Uterus (tissue), 4 donors: ENCODE results near the gene CKAP2L. TPM values are rescaled to one million over a fixed set of nuclear protein-coding genes. Genes with fewer than 3 reads are reported as not detected.

Source experiments
- DNase-seq, 2 donors: peaks; one replicate each; pipeline ENCODE4 v3.0.0-alpha.2; 2019 to 2020
- H3K27ac ChIP-seq, 2 donors: fragments of 200-600 bp; sonication (generic); 1 replicate in 1 of 2; 2 replicates in 1 of 2; pipeline ENCODE4 v1.5.1; 2016 to 2018
- H3K27me3 ChIP-seq, 2 donors: fragments of 200-600 bp; sonication (generic); one replicate each; pipeline ENCODE4 v1.5.1; 2018 to 2019; ENCODE audit warnings: control low read depth in 1 of 2
- H3K36me3 ChIP-seq, 2 donors: fragments of 200-600 bp; sonication (generic); one replicate each; pipeline ENCODE4 v1.5.1; 2019; ENCODE audit warnings: control low read depth in 1 of 2
- H3K4me1 ChIP-seq, 2 donors: fragments of 200-600 bp; sonication (generic); one replicate each; pipeline ENCODE4 v1.5.1; 2018 to 2019; ENCODE audit warnings: control low read depth in 1 of 2
- H3K4me3 ChIP-seq, 2 donors: fragments of 200-600 bp; sonication (generic); 1 replicate in 1 of 2; 2 replicates in 1 of 2; pipeline ENCODE4 v1.5.1; 2018 to 2019; ENCODE audit warnings: mild to moderate bottlenecking in 1 of 2
- H3K9me3 ChIP-seq, 2 donors: fragments of 200-600 bp; sonication (generic); one replicate each; pipeline ENCODE4 v1.5.1; 2019; ENCODE audit warnings: control low read depth in 1 of 2
- CTCF ChIP-seq, 4 experiments: fragments of 200-600 bp in 2 of 4; fragments of 450-650 bp in 2 of 4; sonication (generic) in 2 of 4; IDR thresholded peaks; one replicate each; pipeline ENCODE4 v1.5.1; 2016 to 2019; ENCODE audit warnings: antibody characterized with exemption in 4 of 4, mild to moderate bottlenecking in 2 of 4, moderate library complexity in 1 of 4
- POLR2A ChIP-seq, 2 donors: fragments of 450-650 bp; IDR thresholded peaks; one replicate each; pipeline ENCODE4 v1.6.1; 2016; ENCODE audit warnings: antibody characterized with exemption in 2 of 2, mild to moderate bottlenecking in 1 of 2, moderate library complexity in 1 of 2
- intact Hi-C: fragments of 100-400 bp; cut with DNase I; formaldehyde crosslinking; loops from one replicate; pipeline ENCODE4 v1.15.1; 2023; ENCODE audit warnings: low total_unique reads
- total RNA-seq, 4 donors: library from RNA; depleted of rRNA in 3 of 4; stranded (reverse); fragments of >200 nt in 3 of 4; gene quantifications; one replicate each; pipeline versions ENCODE4 v1.1.0 to v1.2.4, GENCODE V29; 2014 to 2023
- donor health status: DM: yes; HTN: yes; CAD: no.

The CKAP2L gene
- total RNA-seq, 4 donors from 2014 or later, result 8.8 TPM; not detected in 3

GRCh38 chr2:112726487-112727190, 37.8 kb downstream of the CKAP2L start:
- no peaks in the 10 kb centered on the region for H3K27me3 ChIP-seq
- no peak overlapping the region for H3K27ac ChIP-seq
- H3K4me3 ChIP-seq, result no peak overlapping the region
- no peaks in the 10 kb centered on the region for H3K4me1 ChIP-seq
- H3K9me3 ChIP-seq, result no peaks in the 10 kb centered on the region
- intact Hi-C loops, result loop anchor here (10.0 kb wide), 1 partner anchor 122 kb away; no protein-coding TSS in a partner anchor
- no peaks in the 10 kb centered on the region for H3K36me3 ChIP-seq
- TF ChIP-seq POLR2A (IDR thresholded peaks at IDR 0.05) (no peak), CTCF (IDR thresholded peaks at IDR 0.05) (peak; percentile 73 to 84 (median 75))
- DNase-seq, result peak; percentile 63 to 69

GRCh38 chr2:112725545-112726457, 38.6 kb downstream of the CKAP2L start:
- TF ChIP-seq POLR2A (IDR thresholded peaks at IDR 0.05), result no peak
- H3K36me3 ChIP-seq, result no peaks in the 10 kb centered on the region
- no peak overlapping the region for H3K4me3 ChIP-seq
- intact Hi-C loops, result loop anchor here (10.0 kb wide), 1 partner anchor 121 kb away; no protein-coding TSS in a partner anchor
- no peaks in the 10 kb centered on the region for H3K27me3 ChIP-seq
- H3K27ac ChIP-seq, result no peak overlapping the region
- DNase-seq, result no peak
- H3K9me3 ChIP-seq, result no peaks in the 10 kb centered on the region
- H3K4me1 ChIP-seq, result no peaks in the 10 kb centered on the region

GRCh38 chr2:112724591-112725525, 39.6 kb downstream of the CKAP2L start:
- Histone ChIP-seq H3K27ac (no peak overlapping the region), H3K9me3 (no peaks in the 10 kb centered on the region), H3K36me3 (no peaks in the 10 kb centered on the region), H3K27me3 (no peaks in the 10 kb centered on the region), H3K4me3 (no peak overlapping the region), H3K4me1 (no peaks in the 10 kb centered on the region)
- DNase-seq, result no peak
- TF ChIP-seq POLR2A (IDR thresholded peaks at IDR 0.05), result no peak
- TF ChIP-seq CTCF (IDR thresholded peaks at IDR 0.05), result no peak
- intact Hi-C loops, result loop anchor here (10.0 kb wide), 1 partner anchor 120 kb away; no protein-coding TSS in a partner anchor

- H3K27me3 ChIP-seq, result no peaks in the 10 kb centered on the region
- H3K36me3 ChIP-seq, result no peaks in the 10 kb centered on the region
- no peak overlapping the region for H3K4me3 ChIP-seq
- no peaks in the 10 kb centered on the region for H3K9me3 ChIP-seq
- H3K27ac ChIP-seq, result no peak overlapping the region
- intact Hi-C loops, result loop anchor here (10.0 kb wide), 1 partner anchor 119 kb away; no protein-coding TSS in a partner anchor
- no peaks in the 10 kb centered on the region for H3K4me1 ChIP-seq
- no peak for TF ChIP-seq CTCF (IDR thresholded peaks at IDR 0.05)
- no peak for TF ChIP-seq POLR2A (IDR thresholded peaks at IDR 0.05)
- no peak for DNase-seq
Measured at GRCh38 chr2:112723995-112724394, 40.4 kb downstream of the CKAP2L start.

- Histone ChIP-seq H3K27ac (no peak overlapping the region), H3K4me1 (no peaks in the 10 kb centered on the region), H3K27me3 (no peaks in the 10 kb centered on the region), H3K9me3 (no peaks in the 10 kb centered on the region), H3K4me3 (no peak overlapping the region), H3K36me3 (no peaks in the 10 kb centered on the region)
- TF ChIP-seq CTCF (IDR thresholded peaks at IDR 0.05), result no peak
- no peak for TF ChIP-seq POLR2A (IDR thresholded peaks at IDR 0.05)
- no peak for DNase-seq
- intact Hi-C loops, result loop anchor here (10.0 kb wide), 1 partner anchor 119 kb away; no protein-coding TSS in a partner anchor
Measured at GRCh38 chr2:112723547-112723940, 40.9 kb downstream of the CKAP2L start.
